HG03342 (cell line): ENCODE measurements around the gene OCA2.
"Not testable (repeated sequence)": the region's sequence is repeated elsewhere in the genome, so short reads cannot be mapped to it uniquely, and the experiment has no call there.

ENCODE experiments used
- ATAC-seq: cut with Tn5 transposase; IDR thresholded peaks from one replicate; pipeline ENCODE4 v1.9.1; 2021; ENCODE audit warnings: mild to moderate bottlenecking, moderate library complexity; ENCODE audit not compliant: unreplicated experiment

OCA2 gene

DNA sequence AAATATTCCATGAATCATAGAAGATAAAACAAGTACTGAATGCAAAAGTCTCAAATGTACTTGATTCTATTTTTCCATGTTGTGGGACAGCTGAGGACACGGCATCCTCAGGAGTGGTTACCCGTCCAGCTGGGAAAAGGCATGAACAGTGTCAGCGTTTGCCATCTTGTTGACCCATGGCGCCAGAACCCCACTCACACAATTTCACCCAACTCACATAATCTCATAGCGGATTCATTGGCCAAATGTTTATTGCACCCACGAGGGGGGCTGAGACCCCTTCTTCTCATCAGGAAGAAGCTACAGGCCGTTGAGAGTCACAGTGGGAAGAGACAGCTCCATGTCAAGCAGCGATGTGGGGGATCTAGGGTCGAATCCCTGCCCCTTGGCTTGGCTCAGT is 72.9 kb downstream of the OCA2 start:
- no peak for ATAC-seq

DNA sequence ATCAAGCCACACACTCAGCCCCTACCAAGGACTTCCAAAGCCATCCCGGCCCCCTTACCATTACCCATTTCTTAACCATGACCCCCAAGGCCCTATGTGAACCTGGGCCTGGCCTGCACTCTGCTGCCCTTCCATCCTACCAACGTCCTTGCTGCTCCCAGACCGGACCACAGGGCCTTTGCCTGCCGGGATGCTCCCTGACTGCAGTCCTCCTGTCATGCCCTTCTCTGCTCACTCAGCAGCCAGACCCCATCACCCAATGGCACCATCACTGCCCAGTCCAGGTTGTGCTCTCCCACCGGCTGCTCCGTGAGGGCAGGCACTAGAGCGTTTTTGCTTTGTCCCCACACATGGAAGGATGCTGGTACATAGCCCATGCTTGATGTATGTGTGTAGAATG is 73.7 kb downstream of the OCA2 start:
- ATAC-seq: no peak

DNA sequence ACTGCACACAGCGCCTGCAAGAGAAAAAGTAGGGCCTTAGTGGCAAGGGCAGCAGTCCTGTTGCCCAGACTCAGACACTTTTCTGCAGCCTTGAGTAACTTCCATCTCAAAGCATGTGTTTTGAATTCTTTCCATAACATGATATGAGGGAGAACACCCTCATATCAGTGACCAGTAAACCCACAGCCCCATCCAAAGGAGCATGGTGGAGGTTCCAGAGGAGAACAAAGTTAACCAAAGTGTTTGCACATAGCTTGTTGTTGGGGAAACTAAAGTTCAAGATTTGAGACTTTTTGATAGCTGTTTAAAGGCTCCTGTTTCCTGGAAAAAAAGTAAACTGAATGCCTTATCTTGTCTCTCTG is 74.2 kb downstream of the OCA2 start:
- no peak for ATAC-seq

DNA sequence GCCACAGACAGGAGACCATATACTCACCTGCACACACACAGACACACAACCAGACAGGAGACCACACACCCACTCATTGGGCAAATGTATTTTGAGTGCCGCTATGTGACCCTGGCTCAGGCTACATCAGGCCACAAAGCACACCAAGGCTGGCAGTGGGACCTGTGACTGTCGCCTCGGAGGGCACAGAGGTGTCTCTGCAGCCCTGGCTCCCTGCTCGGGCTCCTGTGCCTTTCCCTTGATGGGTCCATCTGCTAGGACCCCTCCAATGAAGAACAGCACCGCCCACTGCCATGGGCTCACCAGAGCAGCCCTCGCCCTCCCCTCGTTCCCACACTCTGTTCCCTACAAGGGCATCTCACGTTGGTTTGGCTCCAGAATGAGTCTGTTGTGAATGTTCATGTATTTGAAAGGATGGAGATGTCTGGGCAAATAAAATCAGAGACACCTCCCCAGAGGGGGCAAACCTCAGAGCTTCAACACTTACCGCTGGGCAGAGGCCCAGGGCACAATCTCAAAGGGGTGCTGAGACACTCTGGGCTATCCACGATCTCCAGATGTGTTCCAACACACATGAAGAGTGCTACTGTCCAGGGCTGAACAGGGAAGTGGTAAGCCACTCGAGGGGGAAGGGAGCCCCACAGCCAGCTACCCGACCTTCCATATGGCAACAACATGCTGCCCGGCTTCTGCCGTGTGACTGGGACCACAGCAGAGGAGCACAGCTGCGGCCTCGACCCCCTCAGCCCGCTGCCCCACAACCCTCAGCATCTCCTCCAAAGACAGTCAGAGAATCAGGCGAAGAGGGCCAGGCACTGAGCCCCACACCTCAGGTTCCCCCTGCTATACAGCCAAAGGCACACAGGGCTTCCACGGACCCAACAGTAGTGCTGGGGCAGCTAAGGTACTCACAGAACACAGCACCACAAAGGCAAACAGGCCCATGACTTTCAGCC is 74.9 kb downstream of the OCA2 start:
- ATAC-seq: no peak

DNA sequence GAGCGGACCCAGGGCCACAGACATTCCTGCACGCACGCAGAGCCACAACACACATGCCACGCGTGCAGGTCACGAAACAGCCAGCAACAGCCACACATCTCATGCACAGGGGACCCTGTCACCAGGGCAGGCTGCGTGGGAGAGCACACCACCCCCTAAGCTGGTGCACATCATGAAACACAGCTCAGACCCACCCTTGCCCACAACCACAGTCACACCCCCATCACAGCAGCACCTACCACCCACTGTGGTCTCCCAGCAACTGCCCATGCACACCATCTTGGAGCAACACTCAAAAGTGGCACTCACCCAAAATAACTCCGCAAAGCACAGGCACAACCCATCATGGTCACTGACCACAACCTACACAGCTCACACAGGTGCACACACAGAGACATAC is 75.7 kb downstream of the OCA2 start:
- ATAC-seq: no peak

DNA sequence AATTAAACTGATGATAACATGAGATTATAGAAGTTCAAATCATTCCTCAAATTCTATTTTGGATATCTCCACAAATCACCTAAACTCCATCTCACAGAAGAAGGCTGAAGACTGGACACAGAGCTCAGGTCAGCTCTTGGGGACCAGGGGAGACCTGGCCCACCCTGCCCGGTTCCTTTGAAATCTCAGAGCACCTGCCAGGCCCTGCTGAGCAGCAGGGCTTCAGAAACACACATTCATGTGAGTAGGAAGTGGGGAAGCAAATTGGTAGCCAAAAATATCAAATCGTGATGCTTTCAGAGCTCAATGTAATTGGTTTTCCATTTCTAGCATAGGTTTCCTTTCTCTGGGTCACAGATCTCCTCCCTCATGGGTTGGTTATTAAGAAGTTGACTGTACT is 76.2 kb downstream of the OCA2 start:
- ATAC-seq: no peak

DNA sequence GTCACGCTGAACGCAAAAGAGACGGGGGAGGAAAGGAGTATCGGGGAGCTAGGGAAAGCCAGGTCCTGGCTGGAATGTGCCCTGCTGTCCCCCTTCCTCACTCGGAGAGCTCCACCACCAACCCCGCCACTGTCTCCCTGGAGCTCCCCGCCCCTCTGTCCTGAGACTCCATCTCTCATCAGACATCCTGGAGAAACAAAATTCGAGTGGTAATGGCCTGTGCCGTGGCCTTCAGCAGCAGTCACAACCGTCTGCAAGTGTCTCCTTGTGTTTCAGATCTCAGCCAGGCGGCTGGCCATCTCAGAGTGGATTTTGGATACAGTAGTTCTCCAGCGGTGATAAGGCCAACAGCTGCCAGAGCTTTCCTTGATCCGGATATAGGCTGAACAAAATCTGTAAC is 76.9 kb downstream of the OCA2 start:
- no peak for ATAC-seq

DNA sequence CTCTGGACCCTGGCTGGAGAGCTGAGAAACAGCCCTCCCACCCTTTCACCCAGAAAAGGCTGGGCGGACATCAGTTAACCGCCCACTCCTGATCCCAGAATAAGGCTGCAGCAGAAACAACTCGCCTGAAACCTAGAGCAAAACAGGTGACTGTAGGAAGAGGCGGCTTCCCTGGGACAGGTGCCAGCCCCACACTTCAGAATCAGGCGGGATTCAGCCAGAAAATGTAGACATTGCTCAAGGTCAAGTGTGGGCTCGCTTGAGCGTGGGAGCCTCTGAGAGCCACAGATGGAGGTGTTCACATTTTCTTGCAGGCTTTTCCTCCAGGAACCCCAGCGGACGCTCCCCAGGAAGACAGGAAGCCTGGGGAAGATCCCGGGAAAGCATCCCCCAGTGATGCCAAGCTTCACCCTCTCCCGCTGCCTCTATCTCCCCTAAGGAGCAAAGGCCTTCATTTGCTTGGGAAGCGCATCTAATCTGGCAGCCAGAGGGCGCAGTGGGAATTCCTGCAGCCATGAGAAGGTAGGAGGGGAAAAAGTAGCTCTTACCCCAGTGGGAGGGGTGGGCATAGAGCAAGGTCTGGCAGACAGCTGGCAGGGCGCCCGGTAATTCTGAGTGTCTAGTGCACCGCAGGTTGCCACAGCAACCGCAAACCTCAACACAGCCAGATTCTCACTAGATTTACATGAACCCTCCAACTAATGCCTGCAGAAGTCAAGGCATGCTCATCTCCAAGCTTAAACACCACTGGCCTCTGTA is 77.7 kb downstream of the OCA2 start:
- ATAC-seq: no peak

DNA sequence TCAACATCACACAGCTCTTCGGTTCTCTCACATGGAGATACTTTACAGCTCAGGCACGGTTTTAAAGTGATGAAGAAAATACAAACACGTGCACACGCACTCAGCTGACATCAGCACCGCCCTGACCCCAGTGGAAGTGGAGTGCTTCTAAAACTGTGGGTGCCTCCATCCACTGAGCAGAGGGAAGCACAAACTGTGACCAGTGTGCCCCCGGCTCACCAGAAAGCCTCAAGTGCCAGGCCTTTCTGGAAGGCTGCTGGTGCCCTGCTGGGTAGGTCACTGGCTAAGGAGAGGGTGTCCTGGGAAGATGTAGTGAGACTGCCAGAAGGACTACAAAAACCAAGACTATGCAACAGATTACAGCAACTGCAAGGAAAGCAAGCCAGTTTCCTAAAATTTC is 78.5 kb downstream of the OCA2 start:
- ATAC-seq: no peak

DNA sequence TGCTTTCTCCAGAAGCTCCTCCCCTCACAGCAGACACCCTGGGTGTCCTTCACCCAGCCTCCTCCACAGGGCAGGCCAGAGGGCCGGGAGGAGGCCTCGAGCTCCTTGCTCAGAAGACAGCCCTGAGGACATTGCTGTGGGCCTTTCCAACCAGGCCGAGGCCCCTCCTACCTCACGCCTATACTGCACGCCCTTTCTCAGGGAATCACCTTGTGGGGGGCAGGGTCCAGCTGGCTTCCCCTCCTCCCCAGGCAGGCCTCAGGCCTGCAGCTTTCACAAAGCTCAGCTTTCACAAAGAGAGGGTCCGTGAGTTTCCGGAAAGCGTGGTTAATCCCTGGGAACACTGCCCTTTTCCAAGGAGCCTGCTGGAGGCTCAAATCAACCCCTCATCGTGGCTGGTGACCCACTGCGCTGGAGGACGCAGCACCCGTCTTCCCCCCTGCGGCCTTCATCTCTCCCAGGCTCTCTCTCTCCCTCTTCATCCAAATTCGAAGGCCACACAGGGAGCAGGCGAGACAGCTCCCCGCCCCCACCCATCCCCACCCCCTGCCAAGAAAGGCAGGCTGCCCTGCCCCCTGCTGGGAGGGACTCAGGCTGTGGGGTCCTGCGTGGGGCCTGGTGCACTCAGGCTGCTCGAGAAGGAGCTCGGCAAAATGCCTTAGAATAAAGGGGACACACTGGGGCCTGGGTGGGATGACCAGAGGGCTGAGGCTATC is 79.4 kb downstream of the OCA2 start:
- ATAC-seq: no peak

DNA sequence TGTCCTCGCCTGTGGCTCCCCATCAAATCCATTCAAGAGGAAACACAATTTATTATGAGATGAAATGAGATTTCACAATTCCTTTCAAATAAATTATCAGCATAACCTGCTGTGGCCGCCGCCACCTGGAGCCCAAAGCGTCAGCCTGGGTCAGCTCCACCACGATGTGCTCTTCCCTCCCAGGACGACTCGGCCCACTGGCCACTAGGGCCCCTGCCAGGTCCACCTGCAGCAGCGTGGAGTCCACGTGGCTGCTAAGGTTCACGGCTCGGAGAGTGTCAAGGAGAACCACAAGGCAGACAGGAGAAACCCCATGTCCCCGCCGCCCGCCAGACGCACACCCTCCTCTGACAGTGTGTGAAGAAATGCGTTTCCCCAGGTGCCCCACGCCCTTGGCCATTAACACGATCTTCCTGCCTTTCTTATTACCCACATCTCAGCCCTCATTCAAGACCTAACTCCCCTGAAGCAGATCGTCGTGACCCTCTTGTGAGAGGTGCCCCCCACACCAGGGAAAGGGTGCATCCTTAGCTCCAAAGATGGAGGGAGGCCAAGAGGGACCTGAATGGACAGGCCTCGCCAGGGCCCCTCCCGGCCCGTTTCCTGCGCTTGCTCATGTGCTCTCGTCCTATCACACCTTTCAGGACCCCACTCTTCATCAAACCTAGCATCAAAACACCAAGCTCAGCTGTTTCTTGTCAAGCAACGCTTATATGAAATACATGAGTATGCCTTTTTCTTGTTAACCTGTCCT is 80.6 kb downstream of the OCA2 start:
- ATAC-seq: no peak

DNA sequence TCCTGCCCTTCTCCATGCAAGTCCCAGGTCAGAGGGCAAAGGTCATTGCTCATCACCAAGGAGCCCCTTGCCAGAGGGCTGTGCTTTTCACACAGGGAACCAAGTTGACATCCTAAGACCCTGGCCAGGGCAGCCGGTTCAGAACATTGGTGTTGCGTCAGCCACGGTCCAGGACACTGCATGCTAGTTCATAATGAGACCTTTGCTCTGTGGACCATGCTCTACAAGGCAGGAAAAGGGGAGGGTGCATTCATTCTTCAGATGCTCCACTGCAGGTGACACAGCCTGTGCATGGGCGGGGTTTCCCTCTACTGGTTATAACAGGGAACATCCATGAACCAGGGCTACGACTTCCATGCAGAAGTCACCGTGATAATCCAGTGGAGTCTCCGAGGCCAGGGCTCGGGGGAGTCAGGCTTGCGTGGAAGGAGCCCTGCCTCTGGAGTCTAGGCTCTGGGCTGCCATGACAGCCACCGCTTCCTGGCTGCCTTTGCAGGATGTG is 81.6 kb downstream of the OCA2 start:
- no peak for ATAC-seq

DNA sequence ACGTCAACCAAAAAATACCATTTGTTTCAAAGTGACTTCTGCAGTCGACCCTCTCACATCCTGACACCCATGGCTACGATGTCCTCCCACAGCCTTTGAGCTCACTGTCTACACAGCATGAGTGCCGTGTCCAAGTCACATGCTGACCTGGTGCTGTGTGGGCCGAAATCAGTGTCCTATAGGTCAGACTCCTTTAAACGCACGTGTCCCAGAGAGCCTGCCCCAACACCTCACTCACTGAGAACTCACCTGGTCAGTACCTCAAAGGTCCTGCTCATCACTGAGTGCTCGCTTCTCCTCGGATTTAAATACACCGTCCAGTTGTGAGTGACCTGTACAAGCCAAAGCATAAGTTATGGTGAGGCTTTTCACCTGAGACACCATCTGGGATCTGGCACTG is 83.3 kb downstream of the OCA2 start:
- no peak for ATAC-seq

DNA sequence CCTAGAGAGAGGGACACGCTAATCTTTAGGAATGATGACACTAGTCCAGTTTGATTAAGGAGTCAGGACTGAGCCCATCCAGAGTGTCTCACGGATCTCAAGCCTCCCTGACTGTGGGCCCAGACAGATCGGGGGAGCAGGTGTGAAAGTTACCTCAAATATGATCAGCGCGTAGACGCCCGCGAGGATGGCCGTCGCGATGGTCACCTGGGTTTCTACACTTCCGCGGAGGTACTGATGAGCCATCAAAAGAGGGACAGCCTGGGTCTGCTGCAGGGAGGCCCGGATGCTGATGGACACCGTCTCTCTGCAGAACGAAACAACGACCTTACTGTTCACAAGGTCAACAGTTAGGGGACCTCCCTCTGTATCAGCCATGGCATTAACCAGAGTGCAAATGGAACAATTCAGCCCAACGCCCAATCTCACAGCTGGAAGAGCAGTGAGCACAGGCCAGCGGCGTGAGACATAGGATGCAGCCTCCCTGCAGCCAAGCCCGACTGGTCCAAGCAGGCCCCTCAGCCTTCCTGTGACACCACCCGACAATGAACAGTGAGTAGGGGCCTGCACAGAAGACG is 84.4 kb downstream of the OCA2 start:
- no peak for ATAC-seq

DNA sequence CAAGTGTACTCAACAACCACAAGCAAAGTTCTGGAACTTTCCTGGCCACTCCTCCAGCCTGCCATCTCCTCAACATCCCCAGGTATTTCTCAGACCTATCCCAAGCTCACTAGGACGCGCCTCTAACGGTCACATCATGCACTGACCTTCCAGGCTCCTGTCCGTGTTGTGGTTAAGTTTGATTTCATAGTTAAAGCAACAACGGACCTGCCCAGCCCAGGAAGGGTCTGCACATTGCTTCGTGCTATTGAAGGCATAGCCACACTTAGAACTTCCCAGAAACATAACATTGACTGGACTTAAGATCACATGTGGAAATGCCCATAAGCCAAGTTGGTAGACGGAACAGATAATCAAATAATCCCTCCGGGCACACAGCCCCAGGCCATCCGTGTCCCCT is 85.1 kb downstream of the OCA2 start:
- ATAC-seq: no peak

DNA sequence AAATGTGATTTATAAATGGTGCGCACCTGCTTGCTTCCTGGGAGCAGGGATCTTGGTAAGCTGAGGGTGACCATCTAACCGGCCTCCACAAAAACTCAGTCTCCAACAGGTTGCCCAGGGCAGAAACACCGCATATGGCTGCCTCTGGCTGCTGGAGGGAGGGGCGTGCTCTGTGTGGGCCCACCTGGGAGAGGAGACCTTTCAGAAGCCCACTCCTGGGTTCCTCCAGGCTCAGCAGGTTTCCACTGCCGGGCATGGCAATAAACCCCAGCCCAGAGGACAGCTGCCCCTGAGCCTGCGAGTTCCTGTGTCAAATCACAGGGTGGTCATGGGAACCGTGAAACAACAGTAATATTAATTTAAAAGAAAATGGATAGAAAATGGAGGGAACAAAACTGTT is 85.6 kb downstream of the OCA2 start:
- no peak for ATAC-seq

DNA sequence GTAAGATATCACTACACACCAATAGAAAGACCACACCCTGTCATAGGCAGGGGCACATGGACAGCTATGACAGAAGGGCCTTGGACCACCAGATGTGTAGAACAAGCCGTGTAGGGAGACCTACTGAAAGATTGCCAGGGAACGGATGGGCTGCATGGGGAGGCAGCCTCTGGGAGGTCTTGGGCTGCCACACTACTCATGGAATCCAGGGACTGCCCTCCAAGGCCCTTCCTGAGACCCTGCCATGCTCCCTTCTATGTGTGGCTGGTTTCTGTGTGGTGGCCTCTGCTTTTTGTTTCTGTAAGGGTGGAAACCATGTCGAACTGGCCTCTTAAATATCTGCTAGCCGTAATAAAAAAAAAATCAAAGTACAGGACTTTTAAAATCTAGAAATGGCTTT is 86.9 kb downstream of the OCA2 start:
- no peak for ATAC-seq

DNA sequence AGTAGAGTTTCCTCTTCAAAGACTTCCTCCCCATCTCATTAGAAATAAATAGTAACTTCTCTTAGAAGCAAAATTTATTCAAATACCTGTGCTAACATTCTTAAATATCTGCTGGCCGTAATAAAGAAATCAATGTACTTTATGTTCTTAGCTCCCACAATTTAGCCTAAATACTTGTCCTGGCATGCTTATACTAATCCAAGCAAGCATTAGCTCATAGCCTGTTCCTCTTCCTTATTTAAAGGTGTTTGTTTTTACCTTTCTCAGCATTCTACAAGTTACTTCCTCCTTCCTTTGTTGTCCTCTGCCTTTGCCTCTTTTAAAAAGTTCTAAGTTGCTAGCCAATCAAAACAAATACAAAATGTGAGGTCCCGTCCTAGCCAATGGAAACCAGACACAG is 90.9 kb downstream of the OCA2 start:
- ATAC-seq: not testable (repeated sequence)

DNA sequence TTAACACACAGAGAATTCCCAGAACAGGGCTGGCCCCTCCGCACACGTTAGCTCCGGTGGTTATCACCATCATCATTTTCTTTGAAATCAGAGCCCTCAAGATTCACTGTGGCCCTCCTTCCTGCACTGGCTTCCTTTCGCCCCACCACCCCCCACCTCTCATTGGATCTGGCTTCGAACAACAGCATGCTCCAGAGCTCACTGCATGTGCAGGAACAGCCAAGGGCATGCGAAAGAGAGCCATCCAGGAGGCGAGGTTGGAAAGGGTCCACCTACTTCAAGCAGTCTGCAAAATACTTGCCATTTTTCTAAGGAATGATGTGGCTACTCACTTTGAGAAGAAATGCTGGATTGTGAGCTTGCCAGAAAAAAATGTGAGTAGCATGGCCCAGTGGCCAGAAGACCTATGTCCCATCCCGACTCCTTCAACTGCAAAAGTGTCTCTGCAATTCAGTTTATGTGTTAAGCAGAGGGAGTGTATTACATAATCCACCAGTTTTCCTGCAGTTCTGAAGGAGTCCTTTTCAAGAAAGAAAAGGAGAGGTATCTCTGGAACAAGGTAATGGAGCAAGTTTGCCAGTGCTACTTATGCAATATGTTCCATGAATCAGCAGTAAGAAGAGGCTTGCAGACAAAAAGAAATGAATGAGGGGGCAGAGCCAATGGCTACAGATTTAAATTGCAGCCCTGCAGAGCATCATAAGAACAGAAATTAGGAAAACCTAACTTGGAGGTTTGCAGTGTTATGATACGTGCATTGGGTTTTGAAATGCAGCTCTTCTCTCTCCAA is 92.8 kb downstream of the OCA2 start:
- ATAC-seq: no peak
